Neural progenitor cell (in vitro differentiated cells): ENCODE results near the gene CDCP2. TPM values are rescaled to one million over a fixed set of nuclear protein-coding genes. Genes with fewer than 3 reads are reported as not detected.
A peak's percentile ranks its signal among the peaks of the same experiment; 100 is the strongest.

Experiments used
- DNase-seq: peaks from one replicate; pipeline ENCODE4 v3.0.0-alpha.2; 2016; ENCODE audit warnings: low spot score
- H2AFZ ChIP-seq: fragments of 200-600 bp; sonication (generic); replicated peaks from 2 replicates; pipeline ENCODE4 v1.6.1; 2016; ENCODE audit warnings: antibody characterized with exemption
- H3F3A ChIP-seq: fragments of 200-600 bp; sonication (generic); 2 replicates; pipeline ENCODE4 v1.6.1; 2016; ENCODE audit warnings: antibody characterized with exemption, low read depth
- H3K27ac ChIP-seq: fragments of 200-600 bp; sonication (generic); 2 replicates; pipeline ENCODE4 v1.5.1; 2016; ENCODE audit warnings: mild to moderate bottlenecking
- H3K27me3 ChIP-seq: fragments of 200-600 bp; sonication (generic); 2 replicates; pipeline ENCODE4 v1.6.1; 2016; ENCODE audit warnings: mild to moderate bottlenecking, moderate library complexity
- H3K36me3 ChIP-seq: fragments of 200-600 bp; sonication (generic); 2 replicates; pipeline ENCODE4 v1.5.1; 2016
- H3K4me1 ChIP-seq: fragments of 200-600 bp; sonication (generic); 2 replicates; pipeline ENCODE4 v1.6.1; 2016; ENCODE audit warnings: mixed run types
- H3K4me2 ChIP-seq: fragments of 200-600 bp; sonication (generic); 2 replicates; pipeline ENCODE4 v1.6.1; 2016
- H3K4me3 ChIP-seq: fragments of 200-600 bp; sonication (generic); 2 replicates; pipeline ENCODE4 v1.5.1; 2016
- H3K79me2 ChIP-seq: fragments of 200-600 bp; sonication (generic); 2 replicates; pipeline ENCODE4 v1.6.1; 2016; ENCODE audit warnings: low read depth
- H3K9ac ChIP-seq: fragments of 200-600 bp; sonication (generic); 2 replicates; pipeline ENCODE4 v1.6.1; 2016
- H3K9me3 ChIP-seq: fragments of 200-600 bp; sonication (generic); 2 replicates; pipeline ENCODE4 v1.5.1; 2016; ENCODE audit warnings: low read depth
- H4K20me1 ChIP-seq: fragments of 200-600 bp; sonication (generic); 2 replicates; pipeline ENCODE4 v1.6.1; 2016; ENCODE audit warnings: low read depth
- H3K27ac Mint-ChIP-seq: 3 replicates; pipeline ENCODE4 v1.8.0; 2021; ENCODE audit warnings: mixed read lengths
- H3K27me3 Mint-ChIP-seq: 2 replicates; pipeline ENCODE4 v1.8.0; 2022; ENCODE audit warnings: low read depth, mild to moderate bottlenecking, inconsistent platforms, moderate library complexity, mixed read lengths; ENCODE audit not compliant: insufficient read depth
- H3K36me3 Mint-ChIP-seq: 3 replicates; pipeline ENCODE4 v1.8.0; 2021; ENCODE audit warnings: mixed read lengths
- H3K4me1 Mint-ChIP-seq: 3 replicates; pipeline ENCODE4 v1.8.0; 2021; ENCODE audit warnings: mixed read lengths
- H3K4me3 Mint-ChIP-seq: 3 replicates; pipeline ENCODE4 v1.8.0; 2021; ENCODE audit warnings: mild to moderate bottlenecking, moderate library complexity, mixed read lengths
- H3K9me3 Mint-ChIP-seq: 3 replicates; pipeline ENCODE4 v1.8.0; 2020; ENCODE audit warnings: mixed read lengths
- EZH2 ChIP-seq: fragments of 200-600 bp; sonication (generic); IDR thresholded peaks from 2 replicates; pipeline ENCODE4 v1.6.1; 2017; ENCODE audit warnings: antibody characterized with exemption, mild to moderate bottlenecking, moderate library complexity
- EZH2phosphoT487 ChIP-seq: fragments of 200-600 bp; sonication (generic); IDR thresholded peaks from 2 replicates; pipeline ENCODE4 v1.6.1; 2017; ENCODE audit warnings: antibody characterized with exemption
- total RNA-seq: library from RNA; depleted of rRNA; stranded (reverse); fragments of >200 nt; gene quantifications from 2 replicates; pipeline ENCODE4 v1.2.3, GENCODE V29; 2015; ENCODE audit warnings: low replicate concordance
- TF ChIP-seq, protein P1 (sequence below): fragments of 200-600 bp; sonication (generic); IDR thresholded peaks from 2 replicates; pipeline ENCODE4 v1.5.1; 2017; ENCODE audit warnings: antibody characterized with exemption, mild to moderate bottlenecking

Gene CDCP2
- total RNA-seq, 1 donor from 2014 or later, result not detected

DNA sequence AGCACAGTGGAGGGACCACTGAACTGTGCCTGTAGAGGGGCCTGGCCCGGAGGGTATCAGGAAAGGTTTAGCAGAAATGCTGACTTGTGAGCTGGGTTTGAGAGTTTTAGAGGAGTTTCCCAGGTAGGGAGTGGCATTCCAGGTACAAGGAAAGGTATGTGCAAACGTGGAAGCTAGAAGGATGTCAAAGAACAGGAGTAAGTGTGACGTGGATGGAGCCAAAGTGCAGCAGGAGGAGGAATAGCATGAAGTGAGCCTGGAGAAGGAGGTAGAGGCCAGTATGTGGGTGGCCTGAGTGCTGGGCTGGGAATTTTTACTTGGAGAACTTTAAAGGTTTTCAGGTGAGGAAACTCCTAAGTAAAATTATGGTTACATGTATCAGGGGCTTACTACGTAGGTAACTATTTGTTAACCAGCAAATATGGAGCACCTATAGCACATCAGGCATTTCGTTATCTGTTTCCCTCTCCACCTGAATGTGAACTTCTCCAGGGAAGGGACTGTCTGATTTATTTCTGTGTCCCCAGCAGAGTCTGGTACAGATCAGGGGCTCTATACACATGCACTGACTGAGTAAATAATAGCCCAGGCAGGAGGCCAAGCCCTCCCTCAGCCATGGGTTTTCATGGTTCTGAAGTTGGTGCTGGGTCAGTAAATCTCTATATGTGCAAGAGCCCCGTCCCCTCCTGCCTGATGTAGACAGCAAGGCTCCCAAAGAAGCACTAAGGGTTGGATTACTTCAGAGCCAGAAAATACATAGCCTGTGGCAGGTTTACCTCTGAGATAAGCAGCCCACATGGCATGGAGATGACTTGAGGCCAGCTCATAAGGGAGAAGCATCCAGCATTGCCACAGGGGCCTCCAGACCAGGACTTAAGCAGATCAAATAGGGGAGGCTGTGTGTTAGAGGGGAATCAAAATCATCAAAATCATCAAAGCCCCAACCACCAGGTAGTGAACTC lies 43.4 kb downstream of the CDCP2 start:
- peaks cover 6% of the 10 kb centered on the region for H3K27me3 Mint-ChIP-seq
- Histone ChIP-seq H3F3A (no peaks in the 10 kb centered on the region), H3K4me3 (no peak overlapping the region), H3K36me3 (no peaks in the 10 kb centered on the region), H3K9me3 (no peaks in the 10 kb centered on the region), H3K4me2 (no peak overlapping the region), H4K20me1 (no peaks in the 10 kb centered on the region), H3K4me1 (no peaks in the 10 kb centered on the region), H3K9ac (no peak overlapping the region), H3K27me3 (no peaks in the 10 kb centered on the region), H3K79me2 (no peaks in the 10 kb centered on the region), H3K27ac (no peak overlapping the region), H2AFZ (no peak overlapping the region)
- no peaks in the 10 kb centered on the region for H3K36me3 Mint-ChIP-seq
- peaks cover 13% of the 10 kb centered on the region for H3K4me1 Mint-ChIP-seq
- H3K9me3 Mint-ChIP-seq, result no peaks in the 10 kb centered on the region
- no peak overlapping the region for H3K4me3 Mint-ChIP-seq
- TF ChIP-seq, protein P1, sequence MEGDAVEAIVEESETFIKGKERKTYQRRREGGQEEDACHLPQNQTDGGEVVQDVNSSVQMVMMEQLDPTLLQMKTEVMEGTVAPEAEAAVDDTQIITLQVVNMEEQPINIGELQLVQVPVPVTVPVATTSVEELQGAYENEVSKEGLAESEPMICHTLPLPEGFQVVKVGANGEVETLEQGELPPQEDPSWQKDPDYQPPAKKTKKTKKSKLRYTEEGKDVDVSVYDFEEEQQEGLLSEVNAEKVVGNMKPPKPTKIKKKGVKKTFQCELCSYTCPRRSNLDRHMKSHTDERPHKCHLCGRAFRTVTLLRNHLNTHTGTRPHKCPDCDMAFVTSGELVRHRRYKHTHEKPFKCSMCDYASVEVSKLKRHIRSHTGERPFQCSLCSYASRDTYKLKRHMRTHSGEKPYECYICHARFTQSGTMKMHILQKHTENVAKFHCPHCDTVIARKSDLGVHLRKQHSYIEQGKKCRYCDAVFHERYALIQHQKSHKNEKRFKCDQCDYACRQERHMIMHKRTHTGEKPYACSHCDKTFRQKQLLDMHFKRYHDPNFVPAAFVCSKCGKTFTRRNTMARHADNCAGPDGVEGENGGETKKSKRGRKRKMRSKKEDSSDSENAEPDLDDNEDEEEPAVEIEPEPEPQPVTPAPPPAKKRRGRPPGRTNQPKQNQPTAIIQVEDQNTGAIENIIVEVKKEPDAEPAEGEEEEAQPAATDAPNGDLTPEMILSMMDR, result no peak
- TF ChIP-seq EZH2 (no peak), EZH2phosphoT487 (no peak)
- DNase-seq, result no peak
- no peak overlapping the region for H3K27ac Mint-ChIP-seq

DNA sequence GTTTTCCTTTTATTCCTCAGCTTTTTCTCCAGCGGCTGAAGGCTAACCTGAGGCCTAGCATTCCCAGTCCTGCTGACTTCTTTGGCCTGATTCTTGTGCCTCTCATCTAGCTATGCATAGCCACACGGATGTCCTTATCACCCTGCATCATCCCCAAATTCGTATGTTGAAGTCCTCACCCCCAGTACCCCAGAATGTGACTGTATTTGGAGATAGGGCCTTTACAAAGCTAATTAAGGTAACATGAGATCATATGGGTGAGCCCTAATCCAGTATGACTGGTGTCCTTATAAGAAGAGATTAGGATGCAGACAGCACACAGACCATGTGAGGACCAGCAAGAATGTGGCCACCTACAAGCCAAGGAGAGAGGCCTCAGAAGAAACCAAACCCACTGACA lies 44.6 kb downstream of the CDCP2 start:
- Histone ChIP-seq H3K4me3 (no peak overlapping the region), H3K27ac (no peak overlapping the region), H3K9me3 (no peaks in the 10 kb centered on the region), H3K9ac (no peak overlapping the region), H3F3A (no peaks in the 10 kb centered on the region), H3K79me2 (no peaks in the 10 kb centered on the region), H2AFZ (no peak overlapping the region), H3K36me3 (no peaks in the 10 kb centered on the region), H4K20me1 (no peaks in the 10 kb centered on the region), H3K4me2 (no peak overlapping the region), H3K27me3 (no peaks in the 10 kb centered on the region), H3K4me1 (no peaks in the 10 kb centered on the region)
- DNase-seq, result no peak
- Mint-ChIP-seq H3K27ac (no peak overlapping the region), H3K36me3 (no peaks in the 10 kb centered on the region), H3K9me3 (no peaks in the 10 kb centered on the region), H3K27me3 (peaks cover 6% of the 10 kb centered on the region), H3K4me3 (no peak overlapping the region), H3K4me1 (peaks cover 13% of the 10 kb centered on the region)
- TF ChIP-seq EZH2, result no peak
- no peak for TF ChIP-seq EZH2phosphoT487
- TF ChIP-seq, protein P1, result no peak

DNA sequence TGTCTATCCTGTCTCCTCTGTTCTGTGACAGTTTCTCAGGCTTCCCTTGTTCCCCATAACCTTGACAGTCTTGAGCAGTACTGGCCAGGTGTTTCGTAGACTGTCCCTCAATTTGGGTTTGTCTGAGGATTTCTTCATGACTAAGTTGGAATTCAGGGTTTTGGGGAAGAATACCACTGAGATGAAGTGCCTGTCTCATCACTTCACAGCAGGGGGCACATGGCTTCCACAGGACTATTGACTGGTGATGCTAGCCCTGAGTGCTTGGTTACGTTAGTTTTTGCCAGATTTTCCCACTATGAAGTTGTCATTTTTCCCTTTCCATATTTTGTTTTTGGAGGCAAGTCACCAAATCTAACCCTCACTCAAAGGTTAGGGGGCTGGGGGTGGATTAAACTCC lies 45.7 kb downstream of the CDCP2 start:
- Mint-ChIP-seq H3K36me3 (no peaks in the 10 kb centered on the region), H3K4me1 (peaks cover 10% of the 10 kb centered on the region)
- no peaks in the 10 kb centered on the region for H3K79me2 ChIP-seq

More for the DNA sequence above, 45.7 kb downstream of the CDCP2 start:
- Histone ChIP-seq H3K9me3 (no peaks in the 10 kb centered on the region), H3K4me2 (no peak overlapping the region), H3K36me3 (no peaks in the 10 kb centered on the region), H4K20me1 (no peaks in the 10 kb centered on the region), H3K4me1 (no peaks in the 10 kb centered on the region), H3K9ac (no peak overlapping the region), H2AFZ (no peak overlapping the region), H3F3A (no peaks in the 10 kb centered on the region), H3K27me3 (no peaks in the 10 kb centered on the region), H3K27ac (no peak overlapping the region), H3K4me3 (no peak overlapping the region)
- Mint-ChIP-seq H3K27me3 (peaks cover 6% of the 10 kb centered on the region), H3K27ac (no peak overlapping the region), H3K4me3 (no peak overlapping the region), H3K9me3 (no peaks in the 10 kb centered on the region)
- TF ChIP-seq EZH2phosphoT487 (no peak), EZH2 (no peak)
- TF ChIP-seq, protein P1, result no peak
- DNase-seq, result peak; percentile 51
